ENCODE measurements around the gene PARD3.
"Not testable (repeated sequence)": the region's sequence is repeated elsewhere in the genome, so short reads cannot be mapped to it uniquely, and the experiment has no call there.

PARD3 gene

GRCh38 chr10:34795334-34795733 is 19.8 kb downstream of the PARD3 start:
- DNase-seq = no peak

- no peak for DNase-seq
These were observed 20.3 kb downstream of the PARD3 start for GRCh38 chr10:34794835-34795234.

- DNase-seq = not testable (repeated sequence)
These were observed 21.5 kb downstream of the PARD3 start for GRCh38 chr10:34793581-34793980.

- DNase-seq = no peak
These were observed 22.2 kb downstream of the PARD3 start for GRCh38 chr10:34792881-34793280.

DNA sequence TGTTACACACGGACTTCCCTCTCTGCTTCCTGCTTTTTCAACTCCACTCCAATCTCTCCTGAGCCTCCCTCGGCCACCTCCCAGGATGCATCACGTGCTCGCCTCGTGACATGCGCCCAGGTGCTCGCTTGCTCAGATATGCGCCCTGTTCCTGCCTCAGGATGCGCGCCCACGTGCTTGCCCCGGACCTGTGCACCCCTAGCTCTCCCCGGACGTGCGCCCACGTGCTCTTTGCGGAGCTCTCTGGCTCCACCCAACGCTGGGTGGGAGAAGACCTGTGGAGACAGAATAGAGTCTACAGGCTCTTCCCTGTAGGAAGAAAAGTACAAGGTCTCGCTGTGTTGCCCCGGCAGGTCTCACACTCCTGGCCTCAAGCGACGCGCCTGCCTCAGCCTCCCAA is 23.1 kb downstream of the PARD3 start:
- no peak for DNase-seq

GRCh38 chr10:34791228-34791627 is 23.9 kb downstream of the PARD3 start:
- no peak for DNase-seq

DNA sequence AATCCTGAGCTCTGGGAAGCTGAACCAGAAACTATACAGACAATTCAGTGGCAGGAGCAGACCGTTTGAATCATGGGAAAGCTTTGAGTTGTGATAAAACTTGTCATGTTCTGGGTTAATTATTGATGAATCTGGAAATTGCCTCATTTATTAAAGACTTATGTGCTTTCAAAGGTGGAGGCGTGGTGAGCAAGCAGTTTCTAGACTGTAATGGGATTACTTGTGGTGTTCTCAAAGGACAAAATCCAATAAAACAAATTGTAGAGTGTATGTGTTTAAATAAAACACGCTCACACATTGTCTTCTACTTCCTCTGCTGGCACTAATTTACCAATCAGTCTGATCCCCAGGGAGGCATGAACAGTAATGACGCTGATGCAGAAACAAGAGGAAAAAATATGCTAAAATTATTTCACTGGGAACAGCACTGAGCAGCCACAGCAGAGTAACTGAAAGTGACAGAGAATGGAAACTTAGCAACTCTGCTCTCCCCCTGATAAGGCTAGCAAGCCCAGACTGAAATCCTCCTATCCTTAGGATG is 25.1 kb downstream of the PARD3 start:
- DNase-seq = no peak

GRCh38 chr10:34786464-34786863 is 28.6 kb downstream of the PARD3 start:
- no peak for DNase-seq

GRCh38 chr10:34781711-34782110 is 33.4 kb downstream of the PARD3 start:
- no peak for DNase-seq

DNA sequence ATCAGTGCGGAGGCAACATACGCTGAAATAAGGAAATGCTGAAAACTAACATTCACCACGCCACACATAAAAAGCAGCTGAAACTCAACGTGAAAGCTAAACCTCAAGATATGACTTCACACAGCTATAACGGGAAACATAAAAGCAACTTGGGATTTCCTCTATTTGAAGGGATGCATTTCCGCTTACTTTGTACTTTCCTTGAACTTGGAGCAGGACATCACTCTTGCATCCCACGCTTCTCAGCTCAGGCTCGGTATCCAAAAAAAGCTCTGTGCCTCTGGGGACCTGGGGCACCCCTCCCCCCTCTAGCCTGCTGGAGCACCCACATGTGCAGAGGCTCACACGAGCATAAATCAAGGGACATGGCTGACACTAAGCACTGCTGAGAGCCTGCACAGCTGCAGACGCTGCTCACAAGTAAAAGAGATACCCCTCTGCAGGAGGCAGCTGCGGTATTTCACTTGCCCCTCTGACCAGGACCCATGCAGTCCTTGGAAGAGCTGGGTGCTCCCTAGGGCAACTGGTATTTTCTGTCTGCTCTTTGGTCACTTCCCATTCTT is 34.2 kb downstream of the PARD3 start:
- peak; percentile 81 for DNase-seq

GRCh38 chr10:34778237-34778636 is 36.9 kb downstream of the PARD3 start:
- no peak for DNase-seq

DNA sequence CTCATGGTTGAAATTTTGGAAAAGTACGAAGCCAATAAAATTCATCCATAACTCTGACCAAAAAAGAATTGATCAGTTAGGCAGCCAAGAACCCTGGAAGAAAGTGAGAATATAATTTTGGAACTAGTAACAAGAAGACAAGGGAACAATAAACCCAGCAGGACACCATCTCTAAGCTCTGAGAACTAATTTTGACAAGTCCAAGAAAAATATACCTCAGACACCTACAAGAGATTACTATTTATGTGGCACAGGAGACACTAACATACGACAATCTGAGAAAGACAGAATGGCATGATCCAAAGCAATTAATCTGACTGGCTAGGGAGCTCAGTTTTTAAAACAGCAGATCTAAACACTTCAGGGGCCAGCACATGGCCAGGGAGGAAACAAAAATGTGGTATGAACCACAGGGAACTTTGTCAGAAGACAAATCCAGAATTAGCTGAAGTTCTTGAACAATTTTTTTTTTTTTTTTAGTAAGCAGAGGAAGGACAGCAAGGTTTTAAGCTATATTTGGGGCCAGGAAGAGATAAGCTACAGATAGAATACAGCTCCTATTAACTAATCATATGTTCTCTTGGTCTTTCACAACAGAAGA is 38.9 kb downstream of the PARD3 start:
- DNase-seq = no peak

GRCh38 chr10:34775044-34775637 is 40.0 kb downstream of the PARD3 start:
- no peak for DNase-seq

- DNase-seq = peak; percentile 30
These were observed 41.2 kb downstream of the PARD3 start for GRCh38 chr10:34773636-34774630.

GRCh38 chr10:34771525-34771924 is 43.6 kb downstream of the PARD3 start:
- no peak for DNase-seq

GRCh38 chr10:34771106-34771505 is 44.0 kb downstream of the PARD3 start:
- no peak for DNase-seq

DNA sequence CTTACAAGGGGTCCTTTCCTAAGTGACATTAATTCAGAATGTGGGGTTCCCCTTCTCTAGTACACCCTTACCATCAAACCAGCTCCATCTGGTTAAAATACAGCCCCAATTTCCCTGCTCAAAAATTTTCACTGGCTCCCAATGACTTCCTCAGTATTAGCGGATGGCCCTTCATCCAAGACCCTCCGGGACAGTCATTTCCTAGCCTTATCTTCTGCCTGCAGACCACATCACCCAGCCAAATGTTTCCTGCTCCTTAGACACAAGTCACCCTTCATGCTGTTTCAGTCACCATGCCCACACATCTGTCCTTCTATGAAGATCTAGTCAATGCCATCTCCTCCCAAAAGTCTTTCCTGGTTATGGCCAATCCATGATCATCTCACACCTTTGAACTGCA is 45.2 kb downstream of the PARD3 start:
- no peak for DNase-seq

DNA sequence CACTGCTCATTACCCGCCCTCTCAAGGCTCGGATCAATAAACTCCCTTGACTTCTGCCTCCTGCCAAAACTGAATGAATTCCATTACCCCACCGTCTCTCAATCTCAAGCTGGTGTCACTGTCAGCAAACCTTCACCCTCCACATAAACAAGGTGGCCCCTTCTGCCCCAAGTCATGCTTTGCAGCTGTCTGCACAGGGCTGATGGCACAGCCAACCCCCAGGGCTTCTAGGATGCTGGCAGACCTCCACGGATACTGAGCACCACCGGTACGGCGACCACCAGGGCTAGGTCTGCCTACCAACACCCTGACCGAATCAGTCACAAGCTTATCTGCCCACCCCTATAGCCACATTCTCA is 46.1 kb downstream of the PARD3 start:
- DNase-seq = no peak

DNA sequence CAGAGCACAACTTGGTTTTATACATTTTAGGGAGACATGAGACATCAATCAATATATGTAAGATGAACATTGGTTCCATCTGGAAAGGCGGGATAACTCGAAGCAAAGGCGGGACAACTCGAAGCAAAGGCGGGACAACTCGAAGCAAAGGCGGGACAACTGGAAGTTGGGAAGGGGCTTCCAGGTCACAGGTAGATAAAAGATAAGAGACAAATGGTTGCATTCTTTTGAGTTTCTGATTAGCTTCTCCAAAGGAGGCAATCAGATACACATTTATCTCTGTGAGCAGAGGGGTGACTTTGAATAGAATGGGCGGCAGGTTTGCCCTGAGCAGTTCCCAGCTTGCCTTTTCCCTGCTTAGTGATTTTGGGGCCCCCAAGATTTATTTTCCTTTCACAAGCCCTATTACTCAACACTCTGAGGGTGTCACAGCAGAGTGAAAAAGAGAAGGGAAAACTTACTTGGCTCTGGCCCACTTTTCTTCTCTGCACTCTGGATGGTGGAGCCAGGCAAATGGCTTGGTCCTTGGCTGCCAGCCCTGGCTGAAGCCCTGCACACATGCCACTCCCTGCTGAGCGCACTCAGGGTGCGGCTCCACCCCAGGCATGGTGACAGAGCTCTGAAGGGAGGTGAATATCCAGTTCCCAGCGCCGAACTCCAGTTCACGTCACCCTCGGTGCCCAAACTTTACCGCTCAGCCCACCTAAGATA is 46.7 kb downstream of the PARD3 start:
- peak; percentile 74 for DNase-seq

DNA sequence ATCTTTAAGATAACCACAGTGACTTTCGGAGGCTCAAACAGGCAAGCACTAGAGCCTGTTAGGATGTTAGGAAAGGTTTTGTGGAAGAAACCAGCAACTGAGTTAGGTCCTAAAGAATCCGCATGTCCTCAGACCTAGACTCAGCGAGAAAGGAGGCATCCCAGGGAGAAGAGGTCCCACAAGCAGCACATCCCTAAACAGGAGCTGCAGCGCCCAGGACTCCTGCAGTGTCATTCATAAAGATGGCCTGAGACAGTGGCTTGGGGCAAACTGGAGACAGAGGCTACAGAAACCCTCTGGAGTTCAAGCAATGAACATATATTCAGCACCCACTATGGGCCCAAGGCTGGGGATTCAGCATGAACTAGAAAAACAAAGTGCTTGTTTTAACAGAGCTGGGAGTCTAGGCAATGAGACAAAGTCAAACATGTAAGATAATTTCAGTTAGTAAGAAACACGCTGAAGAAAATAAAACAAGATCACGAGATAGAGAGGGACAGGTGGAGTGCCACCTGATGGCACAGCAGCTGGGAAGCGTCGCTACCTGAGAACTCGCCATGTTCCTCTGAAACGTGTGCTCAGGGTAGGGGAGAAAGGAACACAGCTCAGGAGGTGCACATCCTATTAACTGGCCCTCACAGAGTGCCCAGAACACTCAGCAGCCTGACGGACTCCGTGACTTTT is 48.1 kb downstream of the PARD3 start:
- DNase-seq = no peak

GRCh38 chr10:34766266-34766600 is 48.9 kb downstream of the PARD3 start:
- no peak for DNase-seq

DNA sequence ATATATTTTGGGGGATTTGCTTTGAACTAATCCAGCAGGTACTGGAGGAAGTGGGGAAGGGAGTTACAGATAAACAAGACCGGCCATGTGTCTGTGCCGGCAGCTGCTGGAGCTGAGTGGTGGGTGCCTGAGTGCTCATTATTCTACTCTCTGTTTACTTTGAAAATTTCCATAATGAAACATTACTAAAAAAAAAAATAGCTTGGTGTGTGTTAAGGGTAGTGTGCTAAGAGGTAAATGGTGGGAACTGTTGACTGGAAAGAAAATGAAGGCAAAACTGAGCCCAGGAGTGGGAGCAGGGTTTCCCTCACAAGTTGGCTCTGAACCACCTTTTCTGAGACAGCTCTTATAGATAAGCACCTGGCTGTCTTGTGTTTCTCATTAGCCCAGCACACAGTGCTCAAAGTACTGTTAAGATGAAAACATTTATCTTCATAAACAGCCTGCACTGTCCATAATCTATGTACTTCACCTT is 50.6 kb downstream of the PARD3 start:
- DNase-seq = no peak

Data from femur (tissue), 1 donor.